Neural progenitor cell (in vitro differentiated cells): Measurements from ENCODE around the gene OR2A14.
"Not testable (repeated sequence)": the region's sequence is repeated elsewhere in the genome, so short reads cannot be mapped to it uniquely, and the experiment has no call there.

ENCODE experiments used
- CTCF ChIP-seq: fragments of 200-600 bp; sonication (generic); IDR thresholded peaks from 2 replicates; pipeline ENCODE4 v1.5.1; 2017; ENCODE audit warnings: antibody characterized with exemption, mild to moderate bottlenecking
- EZH2 ChIP-seq: fragments of 200-600 bp; sonication (generic); IDR thresholded peaks from 2 replicates; pipeline ENCODE4 v1.6.1; 2017; ENCODE audit warnings: antibody characterized with exemption, mild to moderate bottlenecking, moderate library complexity

GRCh38 chr7:144179165-144179479 lies 56.1 kb downstream of the OR2A14 start:
- not testable (repeated sequence) for TF ChIP-seq EZH2, CTCF
